Caki2 (cell line): Measurements from ENCODE around the gene MAX. TPM values are rescaled to one million over a fixed set of nuclear protein-coding genes. Genes with fewer than 3 reads are reported as not detected.

Source experiments
- total RNA-seq: library from RNA; depleted of rRNA; stranded (reverse); fragments of >200 nt; shearing (Covaris generic); gene quantifications from 2 replicates; pipeline ENCODE4 v1.2.3, GENCODE V29; 2014; ENCODE audit warnings: low replicate concordance; rRNA removed

MAX gene
- total RNA-seq, 1 experiment from 2014 or later: 23.1 TPM

Other genes with a start within 250 kb of the MAX start
- 0.17 TPM in 1 of 2 replicates, not detected in the other for gene SPTB, start 222.6 kb downstream of the MAX start, total RNA-seq
- gene CHURC1, start 188.1 kb downstream of the MAX start, total RNA-seq: 29.8 and 47.1 TPM in 2 replicates
- gene GPX2, start 159.8 kb downstream of the MAX start, total RNA-seq: 84.3 and 142 TPM in 2 replicates
- gene RAB15, start 130.2 kb downstream of the MAX start, total RNA-seq: 2.9 and 3.9 TPM in 2 replicates
- 5.3 and 12.9 TPM in 2 replicates for gene FNTB, start 115.6 kb downstream of the MAX start, total RNA-seq